A673 (cell line): ENCODE results near the gene ASTN1. TPM values are rescaled to one million over a fixed set of nuclear protein-coding genes. Genes with fewer than 3 reads are reported as not detected.

Experiments used
- BruUV-seq: library from RNA; stranded (reverse); fragments of 400-500 nt; replicated peaks from 2 replicates; lab custom pipeline; 2021; lab: Mats Ljungman, UMichigan
- CTCF ChIA-PET: fragments of 300-600 bp; sonication (Branson Sonifier 250); formaldehyde crosslinking; loops from one replicate; lab custom pipeline; 2022; ENCODE audit warnings: antibody characterized with exemption; lab: Charles Lee
- POLR2A ChIA-PET: fragments of 300-600 bp; sonication (Branson Sonifier 250); formaldehyde crosslinking; loops from one replicate; lab custom pipeline; 2022; ENCODE audit warnings: antibody characterized with exemption; ENCODE audit not compliant: low non-redundant PET; lab: Charles Lee
- DNase-seq: peaks from one replicate; pipeline ENCODE4 v3.0.0-alpha.2; 2015; ENCODE audit warnings: low spot score
- H3K27ac ChIP-seq: fragments of 200-600 bp; sonication (generic); 2 replicates; pipeline ENCODE4 v1.5.1; 2016; ENCODE audit warnings: mixed run types, low read depth, mild to moderate bottlenecking, mixed read lengths, antibody characterized with exemption, low read length; ENCODE audit not compliant: poor library complexity, severe bottlenecking
- H3K27me3 ChIP-seq: fragments of 200-600 bp; sonication (generic); replicated peaks from 2 replicates; pipeline ENCODE4 v1.6.1; 2017; ENCODE audit warnings: mixed run types, low read depth, mild to moderate bottlenecking, mixed read lengths, antibody characterized with exemption, low read length; ENCODE audit not compliant: insufficient read depth, poor library complexity
- H3K36me3 ChIP-seq: fragments of 200-600 bp; sonication (generic); 2 replicates; pipeline ENCODE4 v1.6.1; 2016; ENCODE audit warnings: mixed run types, mild to moderate bottlenecking, mixed read lengths, antibody characterized with exemption, low read length; ENCODE audit not compliant: insufficient read depth, poor library complexity, severe bottlenecking
- H3K4me1 ChIP-seq: fragments of 200-600 bp; sonication (generic); 2 replicates; pipeline ENCODE4 v1.6.1; 2017; ENCODE audit warnings: mixed run types, mild to moderate bottlenecking, mixed read lengths, antibody characterized with exemption, low read length; ENCODE audit not compliant: insufficient read depth, poor library complexity, severe bottlenecking
- H3K4me3 ChIP-seq: fragments of 200-600 bp; sonication (generic); 2 replicates; pipeline ENCODE4 v1.5.1; 2016; ENCODE audit warnings: low read depth, mixed run types, mild to moderate bottlenecking, mixed read lengths, low read length; ENCODE audit not compliant: poor library complexity, severe bottlenecking
- H3K9me3 ChIP-seq: fragments of 200-600 bp; sonication (generic); 2 replicates; pipeline ENCODE4 v1.6.1; 2016; ENCODE audit warnings: mixed run types, low read depth, mild to moderate bottlenecking, mixed read lengths, antibody characterized with exemption, low read length; ENCODE audit not compliant: poor library complexity, severe bottlenecking
- EZH2 ChIP-seq: fragments of 200-600 bp; sonication (generic); IDR thresholded peaks from 2 replicates; pipeline ENCODE4 v1.6.1; 2017; ENCODE audit warnings: borderline replicate concordance, low read depth, mild to moderate bottlenecking, mixed read lengths, antibody characterized with exemption, low read length; ENCODE audit not compliant: poor library complexity, severe bottlenecking
- intact Hi-C: fragments of 100-400 bp; cut with micrococcal nuclease; formaldehyde crosslinking; loops from one replicate; pipeline ENCODE4 v1.10.0; 2022; ENCODE audit not compliant: unreplicated experiment
- total RNA-seq: library from RNA; stranded (reverse); gene quantifications from 2 replicates; pipeline ENCODE4 v1.2.3, GENCODE V29; 2021
- TF ChIP-seq, protein P1 (sequence below): fragments of 300-800, 200-600 bp; sonication (generic); conservative IDR thresholded peaks from 2 replicates; pipeline ENCODE4 v1.5.1; 2017; ENCODE audit warnings: low read depth, mild to moderate bottlenecking, antibody characterized with exemption, low read length, moderate library complexity, mixed read lengths

ASTN1 gene
- total RNA-seq, 1 experiment from 2014 or later: 0.41 TPM

DNA sequence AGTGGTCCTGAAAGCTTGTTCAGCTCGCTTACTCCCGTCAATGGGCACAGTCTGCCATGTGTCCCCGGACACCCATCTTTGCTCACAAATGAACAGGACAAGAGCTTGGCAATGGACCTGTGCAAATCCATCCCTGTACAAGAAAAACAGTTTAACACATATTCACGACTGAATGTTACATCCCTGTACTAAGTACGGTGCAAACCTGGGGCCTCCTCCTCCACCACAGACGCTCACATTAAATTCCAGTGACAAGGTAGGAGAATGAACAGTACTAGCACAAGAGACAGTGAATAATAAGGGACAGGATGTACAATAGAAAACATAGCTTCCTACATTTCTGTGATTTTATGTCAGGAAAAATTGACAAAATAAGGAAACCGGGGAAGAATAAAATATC lies 187.7 kb downstream of the ASTN1 start:
- no peak overlapping the region for H3K27ac ChIP-seq
- BruUV-seq: no TSS peak
- DNase-seq: no peak
- CTCF ChIA-PET: no interaction called here
- intact Hi-C loops: no loop called here
- no peaks in the 10 kb centered on the region for H3K4me1 ChIP-seq
- POLR2A ChIA-PET: no interaction called here
- H3K36me3 ChIP-seq: no peaks in the 10 kb centered on the region
- no peaks in the 10 kb centered on the region for H3K27me3 ChIP-seq
- H3K9me3 ChIP-seq: no peaks in the 10 kb centered on the region
- no peak overlapping the region for H3K4me3 ChIP-seq
- TF ChIP-seq, protein P1, sequence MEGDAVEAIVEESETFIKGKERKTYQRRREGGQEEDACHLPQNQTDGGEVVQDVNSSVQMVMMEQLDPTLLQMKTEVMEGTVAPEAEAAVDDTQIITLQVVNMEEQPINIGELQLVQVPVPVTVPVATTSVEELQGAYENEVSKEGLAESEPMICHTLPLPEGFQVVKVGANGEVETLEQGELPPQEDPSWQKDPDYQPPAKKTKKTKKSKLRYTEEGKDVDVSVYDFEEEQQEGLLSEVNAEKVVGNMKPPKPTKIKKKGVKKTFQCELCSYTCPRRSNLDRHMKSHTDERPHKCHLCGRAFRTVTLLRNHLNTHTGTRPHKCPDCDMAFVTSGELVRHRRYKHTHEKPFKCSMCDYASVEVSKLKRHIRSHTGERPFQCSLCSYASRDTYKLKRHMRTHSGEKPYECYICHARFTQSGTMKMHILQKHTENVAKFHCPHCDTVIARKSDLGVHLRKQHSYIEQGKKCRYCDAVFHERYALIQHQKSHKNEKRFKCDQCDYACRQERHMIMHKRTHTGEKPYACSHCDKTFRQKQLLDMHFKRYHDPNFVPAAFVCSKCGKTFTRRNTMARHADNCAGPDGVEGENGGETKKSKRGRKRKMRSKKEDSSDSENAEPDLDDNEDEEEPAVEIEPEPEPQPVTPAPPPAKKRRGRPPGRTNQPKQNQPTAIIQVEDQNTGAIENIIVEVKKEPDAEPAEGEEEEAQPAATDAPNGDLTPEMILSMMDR: no peak
- no peak for TF ChIP-seq EZH2

DNA sequence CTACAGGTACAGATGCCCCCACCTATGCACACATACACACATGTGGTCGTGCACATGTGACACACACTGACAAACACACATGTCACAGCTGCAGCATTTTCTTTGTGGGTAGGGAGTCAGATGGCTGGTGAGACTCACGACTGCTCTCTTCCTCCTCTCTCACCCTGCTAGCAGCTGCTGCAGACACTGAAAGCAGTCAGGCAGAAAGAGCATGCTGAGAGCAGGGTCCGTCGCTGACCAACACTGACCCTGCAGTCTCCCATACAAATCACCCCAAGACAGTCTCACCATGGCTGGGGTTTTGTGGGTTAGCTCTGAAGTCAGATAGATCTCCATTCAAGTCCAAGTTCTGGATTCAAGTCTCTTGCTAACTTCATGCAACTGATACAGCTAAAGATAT lies 188.3 kb downstream of the ASTN1 start:
- intact Hi-C loops: no loop called here
- Histone ChIP-seq H3K9me3 (no peaks in the 10 kb centered on the region), H3K4me1 (no peaks in the 10 kb centered on the region), H3K4me3 (no peak overlapping the region), H3K27ac (no peak overlapping the region), H3K27me3 (no peaks in the 10 kb centered on the region), H3K36me3 (no peaks in the 10 kb centered on the region)
- ChIA-PET POLR2A (no interaction called here), CTCF (no interaction called here)
- TF ChIP-seq, protein P1: no peak
- no peak for TF ChIP-seq EZH2
- BruUV-seq: no TSS peak
- DNase-seq: no peak

DNA sequence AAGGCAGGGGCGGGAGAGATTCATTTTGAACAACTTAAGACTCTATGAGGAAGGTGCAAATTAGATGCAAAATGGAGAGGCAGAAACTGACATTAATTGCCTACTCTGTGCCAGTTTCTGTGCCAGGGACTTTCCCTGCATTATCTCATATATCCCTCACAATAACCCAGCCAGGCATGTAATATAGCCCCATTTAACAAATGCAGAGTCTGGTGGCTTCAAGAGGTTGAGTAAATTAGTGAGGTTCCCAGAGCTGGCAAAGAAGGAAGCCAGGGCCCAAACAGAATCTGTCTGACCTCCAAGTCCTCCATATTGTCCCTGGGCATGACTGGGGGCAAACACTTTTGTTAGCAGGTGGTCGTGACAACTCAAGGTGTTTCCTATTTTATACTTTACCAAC lies 199.8 kb downstream of the ASTN1 start:
- ChIA-PET POLR2A (no interaction called here), CTCF (interaction anchor here (1.0 kb wide), 1 partner anchor 11 kb away, joined by 4 read pairs; no protein-coding TSS in a partner anchor)

More for the DNA sequence above, 199.8 kb downstream of the ASTN1 start:
- Histone ChIP-seq H3K9me3 (no peaks in the 10 kb centered on the region), H3K27ac (no peak overlapping the region), H3K4me3 (no peak overlapping the region), H3K4me1 (no peaks in the 10 kb centered on the region), H3K27me3 (no peaks in the 10 kb centered on the region), H3K36me3 (no peaks in the 10 kb centered on the region)
- intact Hi-C loops: no loop called here
- no peak for DNase-seq
- TF ChIP-seq, protein P1: no peak
- no peak for TF ChIP-seq EZH2
- no TSS peak for BruUV-seq
